ENCODE data around the gene ATAD3B.
"Not testable (repeated sequence)": the region's sequence is repeated elsewhere in the genome, so short reads cannot be mapped to it uniquely, and the experiment has no call there.

Gene ATAD3B

GRCh38 chr1:1452882-1453281, 18.7 kb upstream of the ATAD3B start:
- DNase-seq, result no peak

GRCh38 chr1:1454286-1455056, 17.1 kb upstream of the ATAD3B start:
- DNase-seq, result not testable (repeated sequence)

GRCh38 chr1:1455366-1455884, 16.1 kb upstream of the ATAD3B start:
- DNase-seq, result no peak

- not testable (repeated sequence) for DNase-seq
Measured at GRCh38 chr1:1455934-1456333, 15.6 kb upstream of the ATAD3B start.

- DNase-seq, result not testable (repeated sequence)
Measured at GRCh38 chr1:1456683-1457255, 14.8 kb upstream of the ATAD3B start.

GRCh38 chr1:1459156-1459555, 12.4 kb upstream of the ATAD3B start:
- not testable (repeated sequence) for DNase-seq

GRCh38 chr1:1459711-1460110, 11.9 kb upstream of the ATAD3B start:
- not testable (repeated sequence) for DNase-seq

GRCh38 chr1:1460540-1461130, 10.9 kb upstream of the ATAD3B start:
- no peak for DNase-seq

- no peak for DNase-seq
Measured at GRCh38 chr1:1461721-1462317, 9.7 kb upstream of the ATAD3B start.

GRCh38 chr1:1462318-1462966, 9.1 kb upstream of the ATAD3B start:
- peak; percentile 17 to 33 for DNase-seq

GRCh38 chr1:1463312-1463711, 8.3 kb upstream of the ATAD3B start:
- no peak for DNase-seq

GRCh38 chr1:1468196-1468985, 3.2 kb upstream of the ATAD3B start:
- DNase-seq, result not testable (repeated sequence)

GRCh38 chr1:1470626-1471388, 758 bp upstream of the ATAD3B start:
- DNase-seq, result peak in 1 of 2 donors; percentile 25

- DNase-seq, result peak in 1 of 2 donors; percentile 24
Measured at GRCh38 chr1:1472053-1472876, 700 bp downstream of the ATAD3B start.

GRCh38 chr1:1476011-1476410, 4.4 kb downstream of the ATAD3B start:
- DNase-seq, result peak in 1 of 2 donors; percentile 58

- DNase-seq, result no peak
Measured at GRCh38 chr1:1477206-1477605, 5.6 kb downstream of the ATAD3B start.

- DNase-seq, result no peak
Measured at GRCh38 chr1:1479547-1480487, 8.3 kb downstream of the ATAD3B start.

GRCh38 chr1:1480488-1480867, 8.9 kb downstream of the ATAD3B start:
- not testable (repeated sequence) for DNase-seq

- DNase-seq, result not testable (repeated sequence)
Measured at GRCh38 chr1:1481811-1482210, 10.2 kb downstream of the ATAD3B start.

Measured in CD4-positive, alpha-beta T cell treated with Interleukin-4 for 1 hour (primary cell).